HG03095 (cell line): ENCODE results near the gene SOS2.

Source experiments
- ATAC-seq: cut with Tn5 transposase; IDR thresholded peaks from one replicate; pipeline ENCODE4 v1.9.1; 2021; ENCODE audit warnings: moderate library complexity; ENCODE audit not compliant: unreplicated experiment

The SOS2 gene

DNA sequence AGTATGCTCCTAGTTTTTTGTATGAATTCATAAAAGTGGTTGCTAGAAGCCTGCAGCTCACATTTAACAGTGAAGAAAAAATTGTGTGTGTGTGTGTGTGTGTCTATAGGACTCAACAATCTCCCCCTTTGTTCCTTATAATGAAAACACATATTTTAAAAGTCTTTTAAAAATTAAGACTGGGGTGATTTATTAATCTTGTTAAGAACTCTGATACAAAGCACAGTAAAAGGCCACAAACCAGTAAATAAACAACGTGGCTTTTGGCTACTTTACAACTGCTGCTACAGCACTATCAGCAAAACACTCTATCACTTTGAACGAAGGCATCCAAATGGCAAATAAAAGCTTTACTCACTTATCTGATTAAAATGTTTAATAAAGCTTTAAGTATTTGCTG is 114.4 kb downstream of the SOS2 start:
- ATAC-seq: no peak

DNA sequence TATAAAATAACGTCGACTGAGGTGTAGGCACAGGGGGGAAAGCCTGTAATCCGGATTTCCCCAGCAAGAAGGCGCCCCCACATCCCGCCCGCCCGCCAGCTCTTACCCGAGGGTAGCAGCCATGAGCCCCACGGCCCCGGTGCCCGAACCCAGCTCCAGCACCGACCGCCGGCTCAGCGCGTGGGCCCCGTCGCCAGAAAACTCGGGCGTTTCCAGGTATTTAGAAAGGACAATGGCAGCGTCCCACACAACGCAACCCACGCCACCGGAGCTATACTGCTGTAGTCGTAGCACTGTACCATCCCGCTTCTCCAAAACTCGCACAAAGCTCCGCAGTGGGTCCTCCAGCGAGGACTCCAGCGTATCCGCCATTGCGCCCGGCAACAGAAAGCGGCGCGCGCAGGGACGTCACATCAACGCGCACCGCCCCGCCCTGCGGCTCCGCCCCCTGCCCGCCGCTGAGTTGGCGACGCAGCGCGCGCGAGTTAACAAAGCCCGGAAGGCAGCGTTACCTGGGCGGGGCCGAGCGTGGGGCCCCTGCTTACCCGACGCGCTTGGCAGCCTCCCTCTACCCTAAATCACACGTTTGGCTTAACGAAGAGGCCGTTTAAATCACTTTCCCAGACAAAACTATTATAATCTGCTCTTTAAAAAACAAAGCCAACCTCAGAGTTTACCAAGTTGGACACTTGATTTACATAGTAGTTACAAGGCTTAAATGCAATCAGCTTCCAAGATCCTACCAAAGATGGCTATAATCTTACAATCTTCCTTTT is 115.0 kb downstream of the SOS2 start, which contains the start of gene VCPKMT:
Gene VCPKMT (minus strand): TSS at position 392 of the 776 bp plus-strand sequence. CDS start 20 bp downstream, at position 372.
- ATAC-seq: peak; percentile 97

DNA sequence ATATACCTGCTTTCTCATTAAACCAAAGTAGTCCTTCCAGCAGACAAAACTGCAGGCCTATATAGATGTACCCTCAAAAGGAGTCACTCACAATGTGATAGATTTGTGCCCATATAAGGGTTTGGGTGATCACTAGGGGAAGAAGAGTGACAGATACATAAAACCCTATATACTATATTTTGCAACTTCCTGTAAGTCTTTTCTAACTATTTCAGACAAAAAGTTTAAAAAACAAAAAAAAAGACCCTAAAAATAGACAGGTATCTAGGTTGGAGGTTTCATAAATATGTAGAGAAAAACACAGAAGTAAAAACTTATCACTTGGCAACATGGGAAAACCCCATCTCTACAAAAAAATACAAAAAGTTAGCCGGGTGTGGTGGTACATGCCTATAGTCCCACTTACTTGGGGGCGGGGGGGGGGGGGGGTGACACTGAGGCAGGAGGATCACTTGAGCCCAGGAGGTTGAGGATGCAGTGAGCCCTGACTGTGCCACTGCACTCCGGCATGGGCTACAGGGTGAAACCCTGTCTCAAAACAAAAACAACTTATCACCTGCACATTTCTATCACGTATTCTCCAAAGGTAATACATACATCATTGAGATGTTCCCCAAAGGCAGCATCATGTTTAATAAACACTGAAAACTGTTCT is 117.9 kb downstream of the SOS2 start:
- ATAC-seq: no peak

DNA sequence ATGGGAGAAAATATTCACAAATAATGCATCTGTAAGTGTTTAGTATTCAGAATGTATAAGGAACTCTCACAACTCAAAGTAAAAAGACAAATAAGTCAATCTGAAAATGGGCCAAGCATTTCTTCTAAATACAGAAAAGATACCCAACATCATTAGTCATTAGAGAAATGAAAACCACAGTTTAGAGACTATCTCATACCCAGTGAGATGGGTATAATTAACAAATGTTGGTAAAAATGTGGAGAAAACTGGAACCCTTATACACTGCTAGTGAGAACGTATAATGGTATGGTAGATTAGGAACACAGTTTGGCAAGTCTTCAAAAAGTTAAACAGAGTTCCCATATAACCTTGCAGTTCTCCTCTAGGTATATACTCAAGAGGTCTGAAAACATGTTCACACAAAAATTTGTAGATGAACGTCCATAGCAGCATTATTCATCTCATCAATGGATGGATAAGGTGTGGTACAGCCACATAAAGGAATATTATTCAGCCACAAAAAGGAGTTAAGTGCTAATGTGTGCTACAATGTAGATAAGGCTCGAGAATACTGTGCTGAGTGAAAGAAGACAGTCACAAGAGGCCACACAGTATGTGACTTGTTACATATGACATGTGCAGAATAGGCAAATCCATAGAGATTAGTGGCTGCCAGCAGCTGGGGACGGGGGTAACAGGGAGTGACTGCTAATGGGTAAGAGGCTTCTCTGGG is 120.9 kb downstream of the SOS2 start:
- no peak for ATAC-seq

DNA sequence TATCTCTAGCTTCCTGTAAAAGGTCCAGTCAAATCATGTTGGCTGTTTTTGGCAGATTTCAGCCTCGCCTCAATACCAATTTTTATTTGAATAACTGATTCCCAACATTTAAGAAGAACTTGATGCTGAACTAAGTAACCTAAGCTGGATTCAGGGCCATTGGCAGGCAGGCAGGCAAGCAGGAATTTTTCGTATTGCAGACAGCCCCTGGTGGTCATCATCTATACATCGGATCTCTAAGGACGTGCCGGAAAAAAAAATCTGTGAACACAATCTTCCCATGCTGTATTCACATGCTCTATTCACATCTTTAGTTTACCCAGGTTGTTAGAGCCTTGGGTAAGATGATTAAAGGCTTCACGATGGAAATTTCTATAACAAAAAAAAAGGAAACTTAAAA is 122.0 kb downstream of the SOS2 start:
- ATAC-seq: no peak

DNA sequence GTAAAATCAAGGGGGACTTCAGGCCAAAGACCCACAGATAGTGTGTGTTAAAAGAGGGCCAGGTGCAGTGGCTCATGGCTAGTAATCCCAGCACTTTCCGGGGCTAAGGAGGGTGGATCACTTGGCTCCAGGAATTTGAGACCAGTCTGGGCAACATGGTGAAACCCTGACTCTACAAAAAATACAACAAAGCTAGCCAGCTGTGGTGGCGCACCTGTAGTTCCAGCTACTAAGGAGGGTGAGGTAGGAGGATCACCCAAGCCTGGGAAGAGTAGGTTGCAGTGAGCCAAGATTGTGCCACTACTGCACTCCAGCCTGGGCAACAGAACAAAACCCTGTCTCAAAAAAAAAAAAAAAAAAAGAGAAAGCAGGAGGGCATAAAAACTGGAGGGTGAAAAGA is 123.5 kb downstream of the SOS2 start:
- ATAC-seq: no peak

DNA sequence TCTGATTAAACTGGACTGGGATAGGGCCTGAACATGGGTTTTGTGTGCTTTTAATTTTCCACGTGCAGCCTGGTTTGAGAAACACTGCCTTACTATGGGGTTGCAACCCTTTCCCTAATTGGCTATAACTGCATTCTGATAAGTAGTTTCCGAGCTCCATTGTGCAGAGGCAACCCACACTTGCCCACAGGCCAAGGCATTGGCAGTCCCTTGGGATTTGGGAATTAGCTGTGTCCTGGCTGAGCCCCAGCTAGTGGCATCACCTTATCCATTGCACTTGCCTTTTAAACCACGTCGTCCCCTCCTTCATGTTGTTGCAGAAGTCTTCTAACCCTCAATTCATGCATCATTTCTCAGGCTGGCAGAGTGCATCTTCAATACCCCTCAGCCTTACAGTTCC is 125.2 kb downstream of the SOS2 start:
- ATAC-seq: no peak

DNA sequence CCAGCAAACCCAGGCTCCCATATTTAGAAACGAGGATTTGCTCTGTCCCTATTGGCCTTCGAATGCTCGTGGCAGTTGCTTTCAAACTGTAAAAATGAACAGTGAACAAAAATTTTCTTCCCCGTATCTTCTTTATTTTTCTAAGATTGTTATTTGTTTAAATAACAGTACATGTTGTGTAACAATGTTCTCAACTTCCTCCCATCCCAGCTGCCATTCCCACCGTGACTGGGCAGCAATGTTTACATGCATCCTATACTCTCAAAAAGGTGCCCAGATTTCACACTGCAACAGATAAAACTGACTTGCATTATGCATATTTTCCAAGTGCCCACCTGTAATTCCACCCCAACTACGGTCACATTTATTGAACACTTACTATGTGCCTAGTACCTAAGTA is 127.8 kb downstream of the SOS2 start:
- no peak for ATAC-seq

DNA sequence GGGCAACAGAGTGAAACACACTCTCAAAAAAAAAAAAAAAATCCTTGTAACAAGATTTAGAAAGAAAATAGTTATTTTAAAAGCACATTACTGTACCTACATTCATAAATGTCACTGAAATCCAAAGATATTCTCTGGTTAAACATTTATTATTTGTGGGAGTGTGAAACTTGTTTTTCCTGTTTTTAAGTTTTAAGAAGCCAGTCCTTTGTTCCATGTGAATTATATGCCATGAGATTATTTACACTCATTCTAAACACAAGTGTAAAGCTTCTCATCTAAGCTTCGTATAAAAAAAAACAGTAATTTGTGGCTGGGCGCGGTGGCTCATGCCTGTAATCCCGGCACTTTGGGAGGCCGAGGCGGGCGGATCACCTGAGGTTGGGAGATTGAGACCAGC is 130.0 kb downstream of the SOS2 start:
- ATAC-seq: no peak

DNA sequence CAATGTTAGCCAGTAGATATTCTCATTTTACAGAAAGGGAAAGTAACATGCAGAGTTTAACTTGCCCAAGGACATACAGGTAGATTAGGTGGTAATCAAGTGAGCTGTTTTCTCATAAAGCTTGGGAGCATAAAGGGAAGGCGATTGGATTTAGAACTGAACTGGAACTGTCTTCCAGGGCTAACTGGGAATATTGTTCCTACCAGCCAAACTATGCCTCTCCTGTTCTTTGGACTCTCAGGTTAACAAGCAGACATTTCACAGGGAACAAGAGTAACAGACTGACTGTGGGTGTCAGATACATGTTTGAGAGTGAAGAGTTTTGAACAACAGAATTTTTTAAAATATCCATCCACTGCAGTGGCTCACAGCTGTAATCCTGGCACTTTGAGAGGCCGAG is 130.6 kb downstream of the SOS2 start:
- no peak for ATAC-seq

DNA sequence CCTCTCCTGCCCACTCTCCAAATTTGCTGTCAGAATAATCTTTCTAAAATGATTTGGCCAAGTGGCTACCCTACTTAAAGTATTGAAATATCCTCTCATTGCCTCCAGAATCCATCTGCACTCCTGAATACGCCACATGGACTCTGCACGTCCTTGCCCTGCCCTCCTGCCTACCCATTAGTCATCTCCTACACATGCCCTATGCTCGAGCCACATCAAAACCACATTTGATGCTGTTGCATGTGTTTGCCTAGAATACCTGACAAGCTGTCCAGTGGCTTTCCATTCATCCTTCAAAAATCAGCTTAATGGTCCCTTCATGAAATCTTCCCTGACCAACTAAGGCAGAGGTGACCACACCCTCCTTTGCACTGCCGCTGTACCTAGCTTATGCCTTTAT is 132.0 kb downstream of the SOS2 start:
- ATAC-seq: no peak

DNA sequence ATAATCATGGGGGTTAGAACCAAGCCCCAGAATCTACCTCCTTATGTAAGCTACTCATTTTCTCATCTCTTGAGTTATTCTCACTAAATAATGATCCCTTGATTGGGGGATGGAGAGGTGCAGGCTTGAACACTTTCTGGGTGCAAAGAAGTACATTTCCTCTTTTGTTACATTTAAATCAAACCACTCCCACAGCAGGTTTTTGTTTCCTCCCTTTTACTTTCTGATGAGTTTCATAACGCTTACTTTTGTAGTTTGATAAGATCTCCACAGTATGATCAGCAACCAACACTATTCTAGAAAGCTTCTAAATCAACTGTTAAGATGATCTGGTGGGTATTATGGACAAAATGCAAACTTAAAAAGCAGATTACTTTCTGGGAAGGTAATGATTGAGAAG is 135.5 kb downstream of the SOS2 start:
- no peak for ATAC-seq

DNA sequence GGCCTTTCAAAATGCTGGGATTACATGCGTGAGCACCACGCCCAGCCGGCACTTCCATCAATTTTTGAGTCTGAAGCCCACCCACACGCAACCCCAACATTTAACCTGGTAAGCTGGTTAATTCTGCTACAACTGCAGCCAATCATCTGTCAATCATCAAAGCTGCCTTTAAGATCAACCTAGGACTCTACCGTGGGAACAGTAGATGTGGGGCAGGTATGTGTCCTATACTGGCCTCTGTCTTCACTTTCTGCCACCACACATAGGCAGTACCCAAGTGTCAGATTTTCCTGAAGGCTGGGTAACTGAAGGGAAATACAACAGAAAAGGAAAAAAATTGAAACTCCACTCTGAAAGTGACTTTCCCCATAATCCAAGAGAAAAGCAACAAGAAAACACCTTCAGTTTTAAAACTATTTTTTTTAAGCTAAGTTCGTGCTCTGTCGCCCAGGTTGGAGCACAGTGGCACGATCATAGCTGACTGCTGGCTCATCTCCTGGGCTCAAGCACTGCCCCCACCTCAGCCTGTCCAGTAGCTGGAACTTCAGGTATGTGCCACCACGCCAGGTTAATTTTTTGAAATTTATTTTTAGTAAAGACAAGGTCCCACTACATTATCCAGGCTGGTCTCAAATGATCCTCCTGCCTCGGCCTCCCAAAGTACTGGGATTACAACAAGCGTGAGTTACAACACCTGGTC is 137.2 kb downstream of the SOS2 start:
- no peak for ATAC-seq

DNA sequence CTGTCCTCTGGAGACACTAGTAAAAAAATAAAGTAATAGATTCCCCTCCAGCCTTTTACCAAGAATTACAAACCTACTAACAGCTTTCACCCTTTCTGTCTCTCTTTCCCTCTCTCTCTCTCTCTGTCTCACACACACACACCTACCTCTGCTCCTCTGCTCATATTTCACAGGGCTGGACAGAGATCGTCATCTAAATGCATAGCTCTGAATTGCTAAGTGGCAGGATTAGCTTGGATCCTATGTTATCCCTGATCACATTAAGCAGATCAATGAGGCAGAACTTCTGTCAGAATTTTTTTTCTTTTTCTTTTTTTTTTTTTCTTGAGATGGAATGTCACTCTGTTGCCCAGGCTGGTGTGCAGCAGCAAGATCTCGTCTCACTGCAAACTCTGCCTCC is 137.9 kb downstream of the SOS2 start:
- ATAC-seq: no peak

DNA sequence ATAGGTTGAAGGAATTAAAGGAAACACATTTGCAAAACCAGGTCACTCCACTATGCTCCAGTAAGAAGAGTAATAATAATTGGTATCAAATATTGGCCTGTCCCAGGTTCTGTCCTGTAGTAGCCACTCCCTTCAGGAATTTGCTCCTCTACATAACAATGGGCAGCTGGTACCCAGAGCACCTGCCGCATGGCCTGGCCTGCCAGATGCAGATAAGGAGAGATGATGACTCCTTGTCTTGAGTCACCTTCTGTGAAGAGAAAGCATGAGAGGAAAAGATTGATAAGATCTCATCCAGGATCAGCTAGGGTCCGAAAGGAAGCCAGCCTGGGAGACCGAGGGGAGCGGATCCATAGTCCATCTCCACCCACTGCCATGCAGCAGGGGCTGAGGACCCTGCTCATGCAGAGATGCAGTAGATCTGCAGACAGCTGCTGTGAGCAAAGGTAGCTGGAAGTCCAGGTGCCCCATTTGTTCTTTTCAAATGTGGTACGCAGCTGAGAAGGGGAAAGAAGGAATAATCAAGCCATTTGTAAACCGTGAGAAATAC is 139.3 kb downstream of the SOS2 start:
- ATAC-seq: no peak

DNA sequence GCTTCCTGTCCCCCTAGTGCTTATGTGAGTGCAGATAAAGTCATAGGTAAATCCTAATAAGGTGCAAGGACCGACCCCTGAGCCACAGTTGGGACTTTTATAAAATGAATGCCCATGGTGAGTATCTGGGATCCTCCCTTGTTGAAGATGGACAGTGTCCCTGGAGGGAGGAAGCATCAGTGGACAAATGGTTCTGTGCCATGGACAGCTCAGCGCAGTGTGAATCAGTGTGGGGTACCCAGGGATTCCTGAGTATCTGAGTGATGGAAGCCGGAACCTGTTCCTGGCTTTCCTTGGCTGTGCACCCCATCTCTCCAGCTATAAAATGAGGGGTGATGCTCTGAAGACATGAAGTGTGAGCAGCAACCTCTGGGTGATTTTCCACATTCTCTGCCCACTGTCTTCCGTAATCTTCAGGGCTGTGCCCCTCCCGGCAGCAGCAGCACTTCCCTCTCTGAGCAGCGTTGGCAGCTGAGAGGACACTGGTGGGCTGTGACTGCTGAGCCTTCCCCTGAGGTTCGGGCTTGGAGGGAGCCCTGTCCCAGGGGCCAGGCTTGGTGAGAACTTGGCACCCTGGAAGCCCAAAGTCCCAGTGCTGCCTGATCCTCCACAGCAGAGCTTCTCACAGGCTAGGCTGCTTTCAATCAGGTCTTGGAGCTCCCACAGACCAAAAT is 140.0 kb downstream of the SOS2 start:
- no peak for ATAC-seq

DNA sequence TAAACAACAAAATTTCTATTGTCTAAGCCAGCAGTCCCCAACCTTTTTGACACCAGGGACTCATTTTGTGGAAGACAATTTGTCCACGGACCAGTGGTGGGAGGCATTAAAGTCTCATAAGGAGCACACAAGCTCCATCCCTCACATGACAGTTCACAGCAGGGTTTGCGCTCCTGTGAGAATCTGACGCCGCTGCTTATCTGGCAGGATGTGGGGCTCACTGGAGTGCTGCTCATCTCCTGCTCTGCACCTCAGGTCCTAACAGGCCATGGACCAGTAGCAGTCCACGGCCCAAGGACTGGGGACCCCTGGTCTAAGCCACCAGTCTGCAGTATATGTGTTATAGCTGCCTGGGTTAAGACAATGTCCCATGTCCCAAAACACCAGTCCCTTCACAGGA is 142.2 kb downstream of the SOS2 start:
- ATAC-seq: no peak

DNA sequence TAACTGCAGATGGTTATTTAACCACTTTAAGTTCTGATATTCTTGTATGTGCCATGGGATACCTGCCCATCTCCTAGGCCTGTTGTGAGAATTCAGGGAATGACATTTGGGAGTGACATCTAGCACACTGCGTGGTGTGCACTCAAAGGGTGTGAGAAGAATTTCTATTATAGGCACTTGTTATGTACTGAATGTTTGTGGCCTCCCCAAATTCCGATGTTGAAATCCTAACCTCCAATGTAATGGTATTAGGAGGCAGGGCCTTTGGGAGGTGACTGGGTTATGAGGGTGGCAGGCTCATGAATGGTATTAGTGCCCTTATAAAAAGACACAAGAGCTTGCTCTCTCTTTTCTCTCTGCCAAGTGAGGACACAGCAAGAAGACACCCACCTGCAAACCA is 142.6 kb downstream of the SOS2 start:
- no peak for ATAC-seq

DNA sequence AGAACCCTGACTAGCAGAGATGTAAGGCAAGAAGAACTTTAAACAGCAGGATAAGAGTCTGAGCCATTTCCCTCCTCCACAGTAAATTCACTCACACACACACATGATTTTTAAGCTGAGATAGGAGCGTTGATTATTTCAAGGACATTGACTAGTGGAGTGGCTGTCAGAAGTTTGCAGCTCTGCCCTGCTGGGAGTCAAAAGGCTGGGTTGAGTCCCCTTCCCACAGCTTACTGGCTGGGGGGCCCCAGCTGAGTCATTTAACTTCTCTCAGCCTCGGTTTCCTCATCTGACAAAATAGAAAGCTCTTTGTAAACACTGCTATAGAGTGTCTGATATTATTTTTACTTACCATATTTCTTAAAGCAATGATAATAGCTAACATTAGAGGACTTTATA is 143.3 kb downstream of the SOS2 start:
- no peak for ATAC-seq

DNA sequence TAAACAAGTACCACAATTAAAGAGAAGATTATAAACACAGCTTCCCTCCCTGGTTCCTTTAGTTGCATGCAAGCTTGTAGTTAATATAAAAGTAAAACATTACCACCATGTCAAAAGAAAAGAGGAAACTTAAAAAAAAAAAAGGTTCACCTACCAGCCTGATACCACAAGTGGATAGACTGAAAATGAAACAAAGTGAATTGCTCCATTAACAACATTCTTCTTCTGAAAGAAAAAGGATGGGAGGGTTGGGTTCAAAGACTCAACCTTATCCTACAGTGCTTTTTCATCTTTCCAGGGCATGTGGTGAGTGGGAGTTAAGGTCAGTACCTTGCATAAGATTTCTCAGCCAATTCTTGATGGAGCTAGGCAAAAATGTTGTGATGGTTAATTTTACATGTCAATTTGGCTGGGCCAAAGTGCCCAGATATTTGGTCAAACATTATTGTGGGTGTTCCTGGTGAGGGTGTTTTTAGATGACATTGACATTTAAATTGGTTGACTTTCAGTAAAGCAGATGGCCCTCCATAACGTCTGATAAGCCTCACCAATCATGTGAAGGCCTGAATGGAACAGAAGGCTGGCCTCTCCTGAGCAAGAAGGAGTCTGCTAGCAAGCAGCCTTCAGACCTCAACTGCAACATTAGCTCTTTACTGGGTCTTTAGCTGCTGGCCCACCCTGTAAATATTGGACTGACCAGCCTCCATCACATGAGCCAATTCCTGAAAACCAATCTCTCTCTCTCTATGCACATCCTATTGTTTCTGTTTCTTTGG is 143.8 kb downstream of the SOS2 start:
- no peak for ATAC-seq
